ENCODE data around the gene EYA2.

The EYA2 gene

GRCh38 chr20:47079047-47079446 is 184.4 kb downstream of the EYA2 start:
- DNase-seq = no peak

- no peak for DNase-seq
Measured at GRCh38 chr20:47080365-47080764, 185.7 kb downstream of the EYA2 start.

GRCh38 chr20:47086316-47086715 is 191.7 kb downstream of the EYA2 start:
- DNase-seq = no peak

- no peak for DNase-seq
Measured at GRCh38 chr20:47088335-47088734, 193.7 kb downstream of the EYA2 start.

GRCh38 chr20:47089151-47089550 is 194.5 kb downstream of the EYA2 start:
- DNase-seq = no peak

GRCh38 chr20:47090835-47091234 is 196.2 kb downstream of the EYA2 start:
- no peak for DNase-seq

- no peak for DNase-seq
Measured at GRCh38 chr20:47093320-47093966, 198.8 kb downstream of the EYA2 start.

GRCh38 chr20:47095690-47096089 is 201.0 kb downstream of the EYA2 start:
- DNase-seq = no peak

- no peak for DNase-seq
Measured at GRCh38 chr20:47097691-47098622, 203.3 kb downstream of the EYA2 start.

GRCh38 chr20:47099093-47099492 is 204.4 kb downstream of the EYA2 start:
- DNase-seq = no peak

- DNase-seq = no peak
Measured at GRCh38 chr20:47099825-47100441, 205.3 kb downstream of the EYA2 start.

GRCh38 chr20:47102629-47103028 is 208.0 kb downstream of the EYA2 start:
- no peak for DNase-seq

GRCh38 chr20:47106786-47107185 is 212.1 kb downstream of the EYA2 start:
- DNase-seq = no peak

- no peak for DNase-seq
Measured at GRCh38 chr20:47108994-47109393, 214.4 kb downstream of the EYA2 start.

GRCh38 chr20:47110819-47111218 is 216.2 kb downstream of the EYA2 start:
- no peak for DNase-seq

GRCh38 chr20:47111576-47111975 is 216.9 kb downstream of the EYA2 start:
- DNase-seq = no peak

- DNase-seq = no peak
Measured at GRCh38 chr20:47113362-47114109, 218.9 kb downstream of the EYA2 start.

GRCh38 chr20:47115694-47116093 is 221.1 kb downstream of the EYA2 start:
- DNase-seq = no peak

GRCh38 chr20:47117371-47117770 is 222.7 kb downstream of the EYA2 start:
- DNase-seq = no peak

- no peak for DNase-seq
Measured at GRCh38 chr20:47117773-47118172, 223.1 kb downstream of the EYA2 start.

- DNase-seq = no peak
Measured at GRCh38 chr20:47118206-47118605, 223.6 kb downstream of the EYA2 start.

- no peak for DNase-seq
Measured at GRCh38 chr20:47118641-47119040, 224.0 kb downstream of the EYA2 start.

- DNase-seq = no peak
Measured at GRCh38 chr20:47120346-47120936, 225.8 kb downstream of the EYA2 start.

Data from NCI-H446 treated with DMSO at 0.1 percent for 48 hours (cell line).